Osteoblast (primary cell): ENCODE measurements around the gene SMAP2. TPM values are rescaled to one million over a fixed set of nuclear protein-coding genes. Genes with fewer than 3 reads are reported as not detected.

Source experiments
- DNase-seq: peaks from one replicate; pipeline ENCODE4 v3.0.0; 2011; ENCODE audit warnings: low spot score, mixed read lengths; ENCODE audit not compliant: insufficient read length; ENCODE audit errors: missing footprints
- H2AFZ ChIP-seq: 2 replicates; pipeline ENCODE4 v1.6.0; 2011; ENCODE audit warnings: mild to moderate bottlenecking, low read length
- H3K27ac ChIP-seq: 2 replicates; pipeline ENCODE4 v1.5.1; 2011; ENCODE audit warnings: mild to moderate bottlenecking, low read depth, low read length, moderate library complexity
- H3K27me3 ChIP-seq: 2 replicates; pipeline ENCODE4 v1.6.0; 2012; ENCODE audit warnings: mild to moderate bottlenecking, control low read depth, inconsistent platforms, low read length, moderate library complexity; ENCODE audit not compliant: insufficient read depth
- H3K36me3 ChIP-seq: 2 replicates; pipeline ENCODE4 v1.5.1; 2011; ENCODE audit warnings: mild to moderate bottlenecking, low read length, control low read depth, moderate library complexity; ENCODE audit not compliant: insufficient read depth
- H3K4me1 ChIP-seq: 2 replicates; pipeline ENCODE4 v1.5.1; 2011; ENCODE audit warnings: mild to moderate bottlenecking, low read length, control low read depth, moderate library complexity; ENCODE audit not compliant: insufficient read depth
- H3K4me2 ChIP-seq: 2 replicates; pipeline ENCODE4 v1.6.0; 2011; ENCODE audit warnings: mild to moderate bottlenecking, low read length; ENCODE audit not compliant: insufficient read depth
- H3K4me3 ChIP-seq: fragments of 200-600 bp; sonication (generic); 3 replicates; pipeline ENCODE4 v1.5.1; 2012; ENCODE audit warnings: mild to moderate bottlenecking, low read length, inconsistent platforms; ENCODE audit not compliant: insufficient read depth
- H3K79me2 ChIP-seq: 2 replicates; pipeline ENCODE4 v1.6.0; 2012; ENCODE audit warnings: mild to moderate bottlenecking, low read length, control low read depth, inconsistent platforms; ENCODE audit not compliant: insufficient read depth
- H3K9me3 ChIP-seq: 2 replicates; pipeline ENCODE4 v1.5.1; 2011; ENCODE audit warnings: low read depth, low read length, control low read depth
- H4K20me1 ChIP-seq: 2 replicates; pipeline ENCODE4 v1.6.0; 2012; ENCODE audit warnings: mild to moderate bottlenecking, low read length, control low read depth; ENCODE audit not compliant: insufficient read depth
- CTCF ChIP-seq: IDR thresholded peaks from 2 replicates; pipeline ENCODE4 v1.5.1; 2011; ENCODE audit warnings: mild to moderate bottlenecking, low read depth, low read length, moderate library complexity; ENCODE audit errors: extremely low read depth
- total RNA-seq: library from RNA; depleted of rRNA; stranded (reverse); fragments of >200 nt; gene quantifications from 2 replicates; pipeline ENCODE4 v1.2.3, GENCODE V29; 2012

The SMAP2 gene
- total RNA-seq, 1 donor, result 20.3 TPM

- no peak for TF ChIP-seq CTCF
- H3K27ac ChIP-seq, result no peak overlapping the region
- no peak overlapping the region for H3K4me2 ChIP-seq
- no peaks in the 10 kb centered on the region for H3K36me3 ChIP-seq
- H4K20me1 ChIP-seq, result no peaks in the 10 kb centered on the region
- no peak for DNase-seq
- peaks cover 8% of the 10 kb centered on the region for H3K4me1 ChIP-seq
- peaks cover 3% of the 10 kb centered on the region for H3K9me3 ChIP-seq
- H3K79me2 ChIP-seq, result no peaks in the 10 kb centered on the region
- H3K4me3 ChIP-seq, result no peak overlapping the region
- no peaks in the 10 kb centered on the region for H3K27me3 ChIP-seq
- H2AFZ ChIP-seq, result no peak overlapping the region
Observed at GRCh38 chr1:40361637-40362036, 11.9 kb upstream of the SMAP2 start.

GRCh38 chr1:40362199-40362598, 11.3 kb upstream of the SMAP2 start:
- Histone ChIP-seq H3K27ac (no peak overlapping the region), H3K4me3 (no peak overlapping the region), H3K4me1 (peaks cover 8% of the 10 kb centered on the region), H3K4me2 (peak overlapping the region; percentile 33), H4K20me1 (no peaks in the 10 kb centered on the region), H3K79me2 (no peaks in the 10 kb centered on the region), H2AFZ (no peak overlapping the region), H3K9me3 (peaks cover 3% of the 10 kb centered on the region), H3K36me3 (no peaks in the 10 kb centered on the region), H3K27me3 (no peaks in the 10 kb centered on the region)
- DNase-seq, result no peak
- no peak for TF ChIP-seq CTCF

GRCh38 chr1:40362699-40363098, 10.8 kb upstream of the SMAP2 start:
- no peak for TF ChIP-seq CTCF
- Histone ChIP-seq H3K4me2 (peak overlapping the region; percentile 33), H3K36me3 (no peaks in the 10 kb centered on the region), H3K4me3 (no peak overlapping the region), H3K9me3 (no peaks in the 10 kb centered on the region), H3K4me1 (peaks cover 8% of the 10 kb centered on the region), H4K20me1 (no peaks in the 10 kb centered on the region), H3K27me3 (no peaks in the 10 kb centered on the region), H2AFZ (no peak overlapping the region), H3K79me2 (no peaks in the 10 kb centered on the region), H3K27ac (no peak overlapping the region)
- DNase-seq, result peak; percentile 83

GRCh38 chr1:40363721-40364120, 9.8 kb upstream of the SMAP2 start:
- H3K27me3 ChIP-seq, result no peaks in the 10 kb centered on the region
- H3K4me1 ChIP-seq, result peaks cover 8% of the 10 kb centered on the region
- no peak overlapping the region for H3K4me2 ChIP-seq
- no peaks in the 10 kb centered on the region for H4K20me1 ChIP-seq
- no peak overlapping the region for H3K27ac ChIP-seq
- TF ChIP-seq CTCF, result no peak
- H3K79me2 ChIP-seq, result no peaks in the 10 kb centered on the region
- DNase-seq, result no peak
- no peaks in the 10 kb centered on the region for H3K9me3 ChIP-seq
- H3K4me3 ChIP-seq, result no peak overlapping the region
- no peaks in the 10 kb centered on the region for H3K36me3 ChIP-seq
- no peak overlapping the region for H2AFZ ChIP-seq
